Hematopoietic multipotent progenitor cell treated with erythropoietin and hydrocortisone succinate and interleukin-3 and kit ligand, for 17 days (in vitro differentiated cells): ENCODE measurements around the gene PRDM9.
"Not testable (repeated sequence)": the region's sequence is repeated elsewhere in the genome, so short reads cannot be mapped to it uniquely, and the experiment has no call there.

Experiments used
- DNase-seq: peaks from one replicate; pipeline ENCODE4 v3.0.0-alpha.2; 2015; ENCODE audit warnings: low spot score

The PRDM9 gene

DNA sequence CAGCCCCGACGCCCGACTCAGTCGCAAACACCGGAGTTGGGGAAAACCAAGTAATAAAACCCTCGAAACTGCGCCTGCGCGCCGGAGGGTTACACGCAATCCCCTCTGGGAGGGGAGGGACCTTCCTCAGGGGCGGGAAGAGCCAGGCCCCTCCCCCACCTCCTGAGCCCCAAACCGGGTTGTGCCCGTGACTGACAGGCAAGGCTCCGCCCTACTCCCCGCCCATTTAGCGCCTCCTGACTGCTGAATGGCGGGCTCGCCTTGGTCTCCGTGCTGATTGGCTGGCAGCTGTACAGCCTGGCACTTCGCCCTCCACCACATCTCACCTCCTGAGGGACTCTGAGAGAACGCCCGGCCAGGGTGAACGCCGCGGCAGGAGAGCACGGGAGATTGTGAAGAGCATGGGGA is at the start of gene PRDM9:
PRDM9 (plus strand) TSS at position 332 of the 408 bp plus-strand sequence. CDS start 1,425 bp downstream, outside the sequence.
- DNase-seq: no peak

DNA sequence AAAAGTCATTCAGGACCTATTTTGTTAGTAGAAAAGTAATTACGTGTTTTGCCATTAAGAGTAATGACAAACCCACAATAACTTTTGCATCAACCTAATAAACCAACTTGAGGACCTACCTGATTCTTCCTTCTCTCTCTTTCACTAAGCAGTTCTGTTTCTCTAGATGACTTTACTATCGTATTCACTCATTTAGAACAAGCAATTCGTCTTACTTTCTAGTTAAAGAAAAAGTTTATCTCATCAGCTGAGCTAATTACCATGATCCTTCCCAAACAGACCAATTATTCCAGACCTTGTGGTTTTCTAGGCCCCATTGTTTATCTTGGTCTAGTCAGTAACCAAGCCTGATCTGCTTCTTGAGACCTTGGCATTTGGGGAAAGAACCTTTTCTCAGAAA is 49.6 kb upstream of the PRDM9 start:
- no peak for DNase-seq

DNA sequence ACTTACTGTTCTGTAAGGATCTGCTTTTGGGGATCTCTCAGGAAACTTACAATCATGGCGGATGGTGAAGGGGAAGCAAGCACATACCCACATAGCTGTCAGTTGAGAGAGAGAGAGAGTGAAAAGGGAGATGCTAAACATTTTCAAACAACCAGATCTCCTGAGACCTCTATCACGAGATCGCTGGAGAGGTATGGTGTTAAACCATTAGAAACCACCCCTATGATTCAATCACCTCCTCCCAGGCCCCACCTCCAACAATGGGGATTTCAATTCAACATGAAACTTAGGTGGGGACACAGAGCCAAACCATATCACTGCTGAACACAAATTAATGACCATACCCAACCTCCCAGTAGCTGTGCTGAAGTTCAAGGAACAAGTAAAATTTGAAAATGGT is 48.2 kb upstream of the PRDM9 start:
- no peak for DNase-seq

DNA sequence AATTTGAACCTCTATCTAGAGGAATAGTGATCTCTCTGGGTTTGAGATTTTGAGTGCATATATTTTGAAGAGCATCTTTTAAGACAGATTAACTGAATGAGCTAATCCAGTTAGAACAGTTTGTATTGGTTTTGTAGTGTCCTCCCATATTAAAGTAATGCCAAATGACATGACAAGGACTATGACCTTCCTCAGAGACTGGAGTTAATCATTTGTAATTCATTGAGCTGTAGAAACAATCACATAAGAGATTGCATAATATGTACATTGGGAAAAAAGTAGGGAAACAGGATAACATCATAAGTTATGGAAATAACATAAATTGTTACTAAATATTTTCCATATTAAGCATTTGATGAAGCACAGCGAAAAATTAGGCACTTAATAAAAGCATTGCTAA is 45.8 kb upstream of the PRDM9 start:
- DNase-seq: no peak

DNA sequence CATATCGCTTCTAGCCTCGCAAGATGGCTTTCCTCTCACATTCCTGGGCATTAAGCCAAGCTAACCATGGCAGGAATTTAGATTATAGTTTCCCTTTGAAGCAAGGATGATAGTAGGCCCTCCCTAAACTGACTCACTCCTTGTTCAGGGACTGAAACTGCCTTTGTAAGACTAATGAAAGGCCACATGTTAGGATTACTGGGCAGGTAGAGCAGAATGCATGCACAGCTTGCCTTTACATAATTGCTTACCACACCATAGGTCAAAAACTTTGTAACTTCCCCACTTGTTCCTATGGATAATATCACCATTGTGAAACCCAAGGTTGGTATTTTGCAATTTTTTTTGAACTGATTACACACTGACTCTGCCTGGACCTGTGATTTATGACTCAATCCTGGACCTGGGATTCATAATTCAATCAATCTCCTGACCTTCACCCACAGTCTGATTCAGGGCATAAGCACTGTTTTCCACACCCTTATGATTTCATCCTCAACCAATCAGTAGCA is 41.0 kb upstream of the PRDM9 start:
- DNase-seq: no peak

DNA sequence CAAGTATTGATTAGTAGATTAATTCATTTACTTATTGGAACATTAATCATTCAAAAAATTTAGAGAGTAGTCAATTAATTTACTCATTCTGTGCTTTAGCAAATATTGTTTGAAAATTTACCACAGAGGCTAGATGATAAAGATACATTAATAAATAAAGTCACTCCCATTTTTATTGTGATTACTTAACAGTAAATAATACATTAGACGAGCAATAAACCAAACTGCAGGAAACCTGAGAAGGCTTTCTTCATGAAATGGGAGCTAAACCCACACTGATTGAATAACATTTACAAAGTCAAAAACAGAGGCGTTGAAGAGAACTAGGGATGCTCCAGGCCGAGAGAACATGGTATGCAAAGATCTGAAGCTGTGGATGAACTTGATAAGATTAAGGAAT is 38.8 kb upstream of the PRDM9 start:
- DNase-seq: no peak

DNA sequence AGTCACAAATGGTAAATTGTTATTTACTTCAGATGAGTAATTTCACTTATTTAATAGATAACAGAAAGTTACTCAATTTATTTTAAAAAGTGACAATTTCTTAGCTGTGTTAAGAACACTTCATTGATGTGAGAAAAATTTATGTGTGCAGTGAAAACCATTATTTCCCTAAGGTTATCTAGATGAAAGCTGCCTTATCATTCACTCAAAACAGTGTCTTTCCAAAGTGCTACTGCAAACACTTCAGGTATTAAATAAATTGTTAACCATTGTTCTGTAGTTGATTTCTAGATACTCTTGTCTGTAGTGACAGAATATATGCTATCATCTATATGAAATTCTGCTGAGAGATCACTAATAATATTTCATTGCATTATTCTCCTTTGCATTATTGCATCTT is 33.5 kb upstream of the PRDM9 start:
- no peak for DNase-seq

DNA sequence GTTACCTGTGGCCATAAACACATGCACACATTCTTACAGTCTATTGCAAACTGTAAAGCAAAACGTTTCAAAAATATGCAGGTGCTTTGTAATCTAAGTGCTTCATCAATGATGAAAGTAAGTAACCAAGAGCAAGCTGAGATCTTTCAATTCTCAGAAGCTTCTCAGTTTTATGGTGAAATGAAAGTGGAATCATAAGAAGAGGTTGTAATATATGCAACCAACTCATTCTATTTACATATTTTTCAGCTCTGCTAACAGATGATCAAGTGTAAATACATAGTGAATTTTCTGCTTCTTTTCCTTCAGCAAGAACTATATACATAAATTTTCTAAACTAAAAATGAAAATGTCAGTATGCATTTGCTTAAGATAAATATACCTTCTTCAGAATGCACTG is 33.1 kb upstream of the PRDM9 start:
- DNase-seq: no peak

DNA sequence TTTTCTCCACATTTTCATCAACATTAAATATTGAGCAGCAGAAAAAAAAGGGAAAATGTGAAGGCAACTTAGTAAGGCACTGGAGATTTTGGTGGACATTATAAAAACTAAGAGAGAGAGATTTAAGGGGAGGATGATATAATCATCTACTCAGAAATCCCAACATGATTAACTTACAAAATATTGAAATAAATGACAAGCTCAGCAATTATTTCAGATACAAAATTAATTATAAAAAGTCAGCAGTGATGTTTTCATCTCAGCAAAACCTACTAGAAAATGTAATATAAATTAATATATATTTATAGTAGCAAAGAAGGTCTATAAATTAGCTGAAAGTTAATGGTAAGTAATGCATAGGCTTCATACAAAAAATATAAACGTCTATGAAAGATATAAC is 30.8 kb upstream of the PRDM9 start:
- no peak for DNase-seq

DNA sequence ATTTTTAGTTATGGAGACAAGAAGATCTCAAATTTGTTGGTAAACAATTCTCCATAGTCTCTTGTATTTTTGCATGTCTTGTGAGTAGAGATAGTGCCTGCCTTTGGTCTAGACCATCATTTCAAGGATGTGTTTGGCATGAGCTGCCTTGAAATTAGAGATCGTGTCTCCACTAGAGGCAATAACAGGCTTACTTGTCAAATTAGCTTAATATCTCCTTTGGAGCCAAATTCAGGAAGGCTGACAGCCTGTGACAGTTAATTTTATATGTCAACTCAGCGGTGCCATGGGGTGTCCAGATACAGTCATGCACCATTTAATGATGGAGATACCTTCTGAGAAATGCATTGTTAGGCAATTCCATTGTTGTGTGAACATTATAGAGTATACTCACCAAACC is 24.8 kb upstream of the PRDM9 start:
- no peak for DNase-seq

DNA sequence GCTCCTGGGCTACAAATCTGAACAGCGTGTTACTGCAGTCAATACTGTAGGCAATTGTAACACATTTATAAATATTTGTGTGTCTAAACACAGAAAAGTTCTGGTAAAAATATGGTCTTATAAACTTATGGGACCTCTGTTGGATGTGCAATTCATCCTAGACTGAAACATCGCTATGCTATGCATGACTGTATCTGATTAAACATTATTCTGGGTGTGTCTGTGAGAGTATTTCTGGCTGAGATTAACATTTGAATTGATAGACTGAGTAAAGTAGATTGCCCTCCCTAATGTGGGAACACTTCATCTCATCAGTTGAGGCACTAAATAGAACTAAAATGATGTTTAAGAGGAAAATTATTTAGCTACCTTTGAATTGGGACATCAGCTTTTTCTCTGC is 24.3 kb upstream of the PRDM9 start:
- DNase-seq: no peak

DNA sequence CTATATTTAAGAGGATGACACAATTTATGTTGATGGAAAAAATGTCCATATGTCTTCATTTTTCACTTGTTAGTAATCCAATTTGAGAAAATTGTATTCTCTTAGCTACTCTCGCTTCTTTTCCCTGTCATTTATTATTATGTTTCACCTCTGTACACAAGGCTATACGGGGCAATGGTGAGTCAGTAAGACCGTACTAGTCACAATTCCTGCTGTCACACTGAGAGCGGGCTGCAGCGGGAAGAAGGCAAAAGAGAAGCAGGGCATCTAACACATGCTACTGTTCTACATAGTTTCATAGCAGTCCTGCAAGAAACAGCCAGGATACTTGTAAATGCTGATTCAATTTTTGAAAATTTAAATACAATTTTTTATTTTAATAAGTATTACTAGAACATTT is 23.3 kb upstream of the PRDM9 start:
- DNase-seq: no peak

DNA sequence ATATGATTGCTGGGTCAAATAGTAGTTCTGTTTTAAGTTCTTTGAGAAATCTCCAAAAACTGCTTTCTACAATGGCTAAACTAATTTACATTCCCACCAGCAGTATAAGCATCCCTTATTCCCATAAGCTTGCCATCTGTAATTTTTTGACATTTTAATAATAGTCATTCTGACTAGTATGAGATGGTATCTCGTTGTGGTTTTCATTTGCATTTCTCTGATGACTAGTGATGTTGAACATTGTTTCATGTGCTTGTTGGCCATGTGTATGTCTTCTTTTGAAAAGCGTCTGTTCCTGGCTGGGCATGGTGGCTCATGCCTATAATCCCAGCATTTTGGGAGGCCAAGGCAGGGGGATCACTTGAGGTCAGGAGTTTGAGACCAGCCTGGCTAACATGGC is 21.2 kb upstream of the PRDM9 start:
- not testable (repeated sequence) for DNase-seq

DNA sequence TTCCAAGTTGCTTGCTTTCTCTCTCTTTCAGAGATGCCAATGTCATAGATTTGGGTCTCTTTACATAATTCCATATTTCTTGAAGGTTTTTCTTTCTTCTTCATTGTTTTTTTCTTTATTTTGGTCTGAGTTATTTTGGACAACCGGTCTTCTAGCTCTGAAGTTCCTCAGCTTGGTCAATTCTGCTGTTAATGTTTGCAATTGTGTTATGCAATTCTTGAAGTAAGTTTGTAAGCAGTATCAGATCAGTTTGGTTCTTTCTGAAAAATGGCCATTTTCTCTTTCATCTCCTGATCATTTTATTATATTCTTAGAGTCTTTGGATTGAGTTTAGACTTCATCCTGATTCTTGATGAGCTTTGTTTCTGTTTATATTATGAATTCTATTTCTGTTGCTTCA is 16.4 kb upstream of the PRDM9 start:
- no peak for DNase-seq

DNA sequence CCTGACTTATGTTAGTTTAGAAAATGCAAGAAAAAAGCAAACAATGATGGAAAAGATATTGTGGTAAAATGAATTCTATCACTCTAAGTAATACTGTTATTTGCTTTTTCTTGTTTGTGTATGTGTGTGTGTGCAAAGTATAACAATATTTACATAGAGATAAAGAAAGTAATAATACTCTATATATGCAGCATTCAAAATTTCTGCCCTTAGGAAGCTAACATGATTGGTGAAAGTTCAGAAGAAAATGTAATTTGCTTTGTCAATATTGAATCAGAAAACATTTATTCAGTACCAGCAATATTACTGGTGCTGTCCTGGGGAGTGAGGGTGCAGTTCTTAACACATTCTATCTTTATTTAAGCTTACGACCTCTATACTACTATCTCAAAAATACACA is 12.9 kb upstream of the PRDM9 start:
- no peak for DNase-seq

DNA sequence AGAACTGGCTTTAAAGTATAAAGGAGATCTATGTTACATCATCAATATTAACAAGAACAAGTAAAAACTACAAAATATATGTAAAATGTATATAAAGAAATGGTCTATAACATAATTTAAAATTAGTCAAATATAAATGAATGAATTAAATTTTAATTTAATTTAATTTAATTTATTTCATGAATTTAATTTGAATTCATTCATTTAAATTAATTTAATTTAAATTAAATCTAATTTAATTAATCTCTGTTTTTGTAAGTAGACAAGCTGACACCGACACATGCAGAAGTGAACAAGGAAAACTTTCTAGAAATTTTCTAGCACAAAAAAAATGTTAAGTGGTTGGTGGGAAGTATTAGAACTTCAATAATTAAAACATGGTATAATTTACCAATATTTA is 10.8 kb upstream of the PRDM9 start:
- no peak for DNase-seq

DNA sequence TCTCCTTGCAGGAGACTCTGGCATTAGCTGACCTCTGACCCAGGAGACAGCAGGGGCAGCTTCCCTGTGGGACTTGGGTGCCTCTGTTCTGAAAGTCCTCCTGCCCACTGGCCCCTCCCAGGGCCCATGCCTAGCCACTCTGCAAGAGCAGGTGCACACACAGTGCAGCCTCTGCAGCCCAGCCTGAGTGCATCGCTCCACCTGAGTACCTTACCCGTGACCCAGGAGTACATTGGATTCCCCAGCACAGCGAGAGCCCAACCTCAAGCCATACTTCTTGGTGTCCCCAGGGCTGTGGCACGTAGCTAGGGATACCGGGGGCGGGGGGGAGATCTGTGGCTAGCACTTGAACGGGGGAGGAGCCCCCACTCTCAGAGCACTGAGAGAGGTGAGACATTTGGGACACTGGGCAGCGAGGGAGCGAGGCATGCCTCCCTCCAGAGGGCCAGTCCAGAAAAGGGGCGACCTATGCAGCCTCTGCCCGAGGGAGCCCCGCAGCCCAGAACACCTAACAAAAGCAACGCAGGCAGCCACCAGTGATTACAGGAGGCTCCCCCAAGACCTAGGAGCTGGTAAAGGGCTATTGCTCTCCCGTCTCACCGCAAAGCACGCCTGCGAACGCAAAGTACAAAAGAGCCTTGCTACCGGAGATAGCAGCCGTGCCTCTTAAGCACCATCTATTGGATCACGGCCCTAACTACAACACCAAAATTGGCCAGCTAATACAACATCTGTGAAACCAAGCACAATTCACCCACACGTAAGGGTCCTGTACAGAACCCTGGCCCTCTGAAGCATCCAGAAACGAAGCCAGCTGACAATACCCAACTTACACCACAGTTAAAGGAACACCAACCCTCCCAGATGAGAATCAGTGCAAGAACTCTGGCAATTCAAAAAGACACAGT is 826 bp upstream of the PRDM9 start:
- no peak for DNase-seq

DNA sequence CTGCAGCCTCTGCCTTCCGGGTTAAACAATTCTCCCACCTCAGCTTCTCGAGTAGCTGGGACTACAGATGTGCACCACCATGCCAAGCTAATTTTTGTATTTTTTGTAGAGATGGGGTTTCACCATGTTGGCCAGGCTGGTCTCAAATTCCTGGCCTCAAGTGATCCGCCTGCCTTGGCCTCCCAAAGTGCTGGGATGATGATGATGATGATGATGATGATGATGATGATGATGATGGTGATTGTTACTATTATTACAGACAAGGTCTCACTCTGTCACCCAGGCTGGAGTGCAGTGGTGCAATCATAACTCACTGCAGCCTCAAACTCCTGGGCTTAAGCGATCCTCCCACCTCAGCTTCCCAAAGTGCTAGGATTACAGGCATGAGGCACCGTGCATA is 3.0 kb downstream of the PRDM9 start:
- DNase-seq: not testable (repeated sequence)

DNA sequence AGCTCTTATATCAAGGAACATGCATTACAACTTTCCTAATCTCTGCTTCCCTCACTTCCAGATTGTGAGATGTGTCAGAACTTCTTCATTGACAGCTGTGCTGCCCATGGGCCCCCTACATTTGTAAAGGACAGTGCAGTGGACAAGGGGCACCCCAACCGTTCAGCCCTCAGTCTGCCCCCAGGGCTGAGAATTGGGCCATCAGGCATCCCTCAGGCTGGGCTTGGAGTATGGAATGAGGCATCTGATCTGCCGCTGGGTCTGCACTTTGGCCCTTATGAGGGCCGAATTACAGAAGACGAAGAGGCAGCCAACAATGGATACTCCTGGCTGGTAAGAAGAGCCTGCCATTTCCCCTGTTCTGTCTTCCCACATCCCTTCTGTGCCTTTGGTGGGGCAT is 15.1 kb downstream of the PRDM9 start:
- no peak for DNase-seq

DNA sequence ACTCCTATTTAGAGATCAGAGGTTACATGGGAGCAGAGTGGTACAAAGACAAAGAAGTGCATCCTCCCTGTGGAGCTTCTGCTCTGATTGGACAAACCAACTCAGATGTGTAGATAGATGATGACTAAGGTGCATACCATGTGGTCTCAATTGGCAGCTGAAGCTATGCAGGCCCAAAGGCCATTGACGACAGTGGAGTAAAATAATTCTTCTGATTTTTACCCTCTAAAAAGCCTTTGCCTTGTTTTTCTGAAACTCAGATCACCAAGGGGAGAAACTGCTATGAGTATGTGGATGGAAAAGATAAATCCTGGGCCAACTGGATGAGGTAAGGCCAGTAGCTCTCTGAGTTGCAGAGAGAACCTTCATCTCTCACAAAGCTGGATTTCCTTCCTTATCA is 15.6 kb downstream of the PRDM9 start:
- no peak for DNase-seq

DNA sequence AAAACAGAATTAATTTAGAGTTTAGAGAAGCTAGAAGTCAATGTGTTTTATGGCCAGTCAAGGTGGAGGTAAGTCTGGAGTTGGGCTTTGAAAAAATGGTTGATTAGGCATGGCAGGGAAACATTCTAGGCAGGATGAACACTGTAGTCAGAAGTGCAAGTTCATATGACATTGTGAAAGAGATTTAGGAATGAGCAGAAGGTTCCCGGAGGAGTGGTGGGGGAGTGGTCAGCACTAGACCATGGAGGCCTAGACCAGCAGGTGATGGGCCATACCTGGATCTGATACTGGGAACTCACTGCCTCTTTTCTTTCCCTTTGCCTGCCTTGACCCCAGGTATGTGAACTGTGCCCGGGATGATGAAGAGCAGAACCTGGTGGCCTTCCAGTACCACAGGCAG is 16.6 kb downstream of the PRDM9 start:
- DNase-seq: no peak

DNA sequence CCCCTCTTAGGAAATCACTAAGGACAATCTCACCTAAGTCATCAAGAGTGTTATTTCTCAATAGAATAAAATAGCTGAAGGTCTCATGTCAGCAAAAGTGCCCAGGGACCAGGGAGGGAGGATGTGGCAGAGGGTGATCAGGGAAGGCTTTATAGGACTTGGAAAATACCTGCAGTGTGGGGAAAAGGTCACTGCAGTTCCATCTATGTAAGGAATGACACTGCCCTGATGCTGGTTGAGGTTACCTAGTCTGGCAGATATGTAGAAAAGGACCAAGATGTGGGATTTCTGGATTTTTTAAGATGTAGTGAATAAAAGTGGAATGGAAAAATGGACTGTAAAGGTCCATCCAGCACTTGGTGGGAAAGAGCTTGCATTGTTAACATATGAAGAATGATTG is 18.3 kb downstream of the PRDM9 start:
- DNase-seq: no peak

DNA sequence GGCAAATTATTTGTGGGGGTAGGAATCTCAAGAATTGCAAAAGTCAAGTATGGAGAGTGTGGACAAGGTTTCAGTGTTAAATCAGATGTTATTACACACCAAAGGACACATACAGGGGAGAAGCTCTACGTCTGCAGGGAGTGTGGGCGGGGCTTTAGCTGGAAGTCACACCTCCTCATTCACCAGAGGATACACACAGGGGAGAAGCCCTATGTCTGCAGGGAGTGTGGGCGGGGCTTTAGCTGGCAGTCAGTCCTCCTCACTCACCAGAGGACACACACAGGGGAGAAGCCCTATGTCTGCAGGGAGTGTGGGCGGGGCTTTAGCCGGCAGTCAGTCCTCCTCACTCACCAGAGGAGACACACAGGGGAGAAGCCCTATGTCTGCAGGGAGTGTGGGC is 19.2 kb downstream of the PRDM9 start:
- DNase-seq: not testable (repeated sequence)
